H9 (cell line): ENCODE measurements around the gene ZNF217. TPM values are rescaled to one million over a fixed set of nuclear protein-coding genes. Genes with fewer than 3 reads are reported as not detected.
"Not testable (repeated sequence)": the region's sequence is repeated elsewhere in the genome, so short reads cannot be mapped to it uniquely, and the experiment has no call there.

Experiments
- DNase-seq: peaks from one replicate; pipeline ENCODE4 v3.0.0-alpha.2; 2017
- H2AFZ ChIP-seq: one replicate; pipeline ENCODE4 v1.6.1; 2013; ENCODE audit warnings: mild to moderate bottlenecking, low read length, control low read depth, moderate library complexity
- H2AK5ac ChIP-seq: 2 replicates; pipeline ENCODE4 v1.6.1; 2013; ENCODE audit warnings: low read length, control low read depth, mixed read lengths; ENCODE audit not compliant: insufficient read length
- H2BK120ac ChIP-seq: one replicate; pipeline ENCODE4 v1.6.1; 2013; ENCODE audit warnings: low read depth, mild to moderate bottlenecking, low read length, control low read depth, inconsistent platforms; ENCODE audit not compliant: poor library complexity, severe bottlenecking
- H2BK12ac ChIP-seq: 2 replicates; pipeline ENCODE4 v1.6.1; 2013; ENCODE audit warnings: low read length, control low read depth, mixed read lengths, low read depth; ENCODE audit not compliant: insufficient read length
- H2BK15ac ChIP-seq: 2 replicates; pipeline ENCODE4 v1.6.1; 2013; ENCODE audit warnings: low read depth, low read length, control low read depth
- H2BK20ac ChIP-seq: one replicate; pipeline ENCODE4 v1.6.1; 2013; ENCODE audit warnings: low read depth, mild to moderate bottlenecking, low read length, control low read depth, inconsistent platforms; ENCODE audit not compliant: poor library complexity, severe bottlenecking
- H2BK5ac ChIP-seq: 2 replicates; pipeline ENCODE4 v1.6.1; 2013; ENCODE audit warnings: low read length, control low read depth, mixed read lengths; ENCODE audit not compliant: insufficient read length
- H3K14ac ChIP-seq: 2 replicates; pipeline ENCODE4 v1.6.1; 2013; ENCODE audit warnings: low read length, control low read depth; ENCODE audit not compliant: insufficient read depth
- H3K18ac ChIP-seq: 2 replicates; pipeline ENCODE4 v1.6.1; 2013; ENCODE audit warnings: low read depth, mild to moderate bottlenecking, mixed read lengths, low read length, control low read depth; ENCODE audit not compliant: insufficient read length
- H3K23ac ChIP-seq: 2 replicates; pipeline ENCODE4 v1.6.1; 2013; ENCODE audit warnings: low read length, control low read depth, mixed read lengths, low read depth; ENCODE audit not compliant: insufficient read length
- H3K23me2 ChIP-seq: 2 replicates; pipeline ENCODE4 v1.6.1; 2013; ENCODE audit warnings: low read depth, mild to moderate bottlenecking, mixed read lengths, low read length, control low read depth; ENCODE audit not compliant: insufficient read length, poor library complexity, severe bottlenecking
- H3K27ac ChIP-seq: 2 replicates; pipeline ENCODE4 v1.5.1; 2013; ENCODE audit warnings: low read length, control low read depth, mixed read lengths, low read depth; ENCODE audit not compliant: insufficient read length
- H3K27me3 ChIP-seq: 2 replicates; pipeline ENCODE4 v1.6.1; 2013; ENCODE audit warnings: low read length, control low read depth, inconsistent platforms; ENCODE audit not compliant: insufficient read depth
- H3K4ac ChIP-seq: 2 replicates; pipeline ENCODE4 v1.6.1; 2013; ENCODE audit warnings: low read depth, mild to moderate bottlenecking, control low read depth, inconsistent platforms, low read length, moderate library complexity
- H3K4me1 ChIP-seq: 2 replicates; pipeline ENCODE4 v1.6.1; 2013; ENCODE audit warnings: low read length, control low read depth, inconsistent platforms; ENCODE audit not compliant: insufficient read depth
- H3K4me2 ChIP-seq: 2 replicates; pipeline ENCODE4 v1.6.1; 2013; ENCODE audit warnings: low read length, control low read depth, mixed read lengths; ENCODE audit not compliant: insufficient read length, insufficient read depth
- H3K56ac ChIP-seq: 2 replicates; pipeline ENCODE4 v1.6.1; 2013; ENCODE audit warnings: low read depth, mild to moderate bottlenecking, mixed read lengths, low read length, control low read depth; ENCODE audit not compliant: insufficient read length
- H3K79me1 ChIP-seq: 2 replicates; pipeline ENCODE4 v1.6.1; 2013; ENCODE audit warnings: low read depth, mild to moderate bottlenecking, moderate library complexity, low read length, control low read depth, inconsistent platforms; ENCODE audit not compliant: insufficient read depth, poor library complexity, severe bottlenecking
- H3K79me2 ChIP-seq: 2 replicates; pipeline ENCODE4 v1.6.1; 2013; ENCODE audit warnings: low read length, control low read depth, inconsistent platforms; ENCODE audit not compliant: insufficient read depth
- H3K9ac ChIP-seq: 2 replicates; pipeline ENCODE4 v1.6.1; 2013; ENCODE audit warnings: low read length, control low read depth, mixed read lengths; ENCODE audit not compliant: insufficient read length; ENCODE audit errors: extremely low read depth
- H3K9me3 ChIP-seq: one replicate; pipeline ENCODE4 v1.6.1; 2013; ENCODE audit warnings: low read depth, low read length, inconsistent platforms; ENCODE audit not compliant: control insufficient read depth
- H3T11ph ChIP-seq: one replicate; pipeline ENCODE4 v1.6.1; 2013; ENCODE audit warnings: mild to moderate bottlenecking, low read length, control low read depth, inconsistent platforms
- H4K20me1 ChIP-seq: one replicate; pipeline ENCODE4 v1.6.1; 2013; ENCODE audit not compliant: control insufficient read depth, insufficient read length, insufficient read depth
- H4K5ac ChIP-seq: 2 replicates; pipeline ENCODE4 v1.6.1; 2013; ENCODE audit warnings: low read depth, mild to moderate bottlenecking, mixed read lengths, low read length, control low read depth; ENCODE audit not compliant: insufficient read length
- H4K8ac ChIP-seq: replicated peaks from 2 replicates; pipeline ENCODE4 v1.6.1; 2013; ENCODE audit warnings: low read length, control low read depth, mixed read lengths, low read depth; ENCODE audit not compliant: insufficient read length
- H4K91ac ChIP-seq: 2 replicates; pipeline ENCODE4 v1.6.1; 2013; ENCODE audit warnings: low read depth, mild to moderate bottlenecking, moderate library complexity, mixed read lengths, low read length, control low read depth; ENCODE audit not compliant: insufficient read length
- H3K27ac Mint-ChIP-seq, 3 experiments: 2 replicates in 2 of 3; 3 replicates in 1 of 3; pipeline ENCODE4 v1.8.0; 2020 to 2021; ENCODE audit warnings: mixed read lengths in 3 of 3, mild to moderate bottlenecking in 1 of 3, moderate library complexity in 1 of 3
- H3K27me3 Mint-ChIP-seq: 2 replicates; pipeline ENCODE4 v1.8.0; 2021; ENCODE audit warnings: low read depth, mild to moderate bottlenecking, moderate library complexity, mixed read lengths
- H3K36me3 Mint-ChIP-seq, 3 experiments: 2 replicates in 2 of 3; 3 replicates in 1 of 3; pipeline ENCODE4 v1.8.0; 2020 to 2021; ENCODE audit warnings: low read depth in 3 of 3, mixed read lengths in 3 of 3; ENCODE audit not compliant: insufficient read depth in 1 of 3
- H3K4me1 Mint-ChIP-seq, 2 experiments: 2 replicates each; pipeline ENCODE4 v1.8.0; 2020; ENCODE audit warnings: mixed read lengths in 2 of 2
- H3K4me3 Mint-ChIP-seq, 2 experiments: 2 replicates in 1 of 2; 3 replicates in 1 of 2; pipeline ENCODE4 v1.8.0; 2020 to 2021; ENCODE audit warnings: mild to moderate bottlenecking in 2 of 2, mixed read lengths in 2 of 2, moderate library complexity in 1 of 2
- H3K9me3 Mint-ChIP-seq, 2 experiments: 2 replicates in 1 of 2; 3 replicates in 1 of 2; pipeline ENCODE4 v1.8.0; 2020; ENCODE audit warnings: mild to moderate bottlenecking in 2 of 2, mixed read lengths in 2 of 2, moderate library complexity in 1 of 2
- WGBS: extraction: QIAGEN DNeasy Blood & Tissue Kit; methylation state at CpG from one replicate; pipeline ENCODE4 v1.1.7; 2013; ENCODE audit warnings: missing lambda C conversion rate, low lambda C conversion rate, mixed read lengths; ENCODE audit not compliant: insufficient read length; ENCODE audit errors: extremely low coverage; 5-methylcytosine and 5-hydroxymethylcytosine counted together
- total RNA-seq: library from RNA; stranded (reverse); gene quantifications from 2 replicates; pipeline ENCODE4 v1.2.1, GENCODE V29; 2021

ZNF217 gene
- total RNA-seq, 1 experiment from 2014 or later = 82.8 TPM

DNA sequence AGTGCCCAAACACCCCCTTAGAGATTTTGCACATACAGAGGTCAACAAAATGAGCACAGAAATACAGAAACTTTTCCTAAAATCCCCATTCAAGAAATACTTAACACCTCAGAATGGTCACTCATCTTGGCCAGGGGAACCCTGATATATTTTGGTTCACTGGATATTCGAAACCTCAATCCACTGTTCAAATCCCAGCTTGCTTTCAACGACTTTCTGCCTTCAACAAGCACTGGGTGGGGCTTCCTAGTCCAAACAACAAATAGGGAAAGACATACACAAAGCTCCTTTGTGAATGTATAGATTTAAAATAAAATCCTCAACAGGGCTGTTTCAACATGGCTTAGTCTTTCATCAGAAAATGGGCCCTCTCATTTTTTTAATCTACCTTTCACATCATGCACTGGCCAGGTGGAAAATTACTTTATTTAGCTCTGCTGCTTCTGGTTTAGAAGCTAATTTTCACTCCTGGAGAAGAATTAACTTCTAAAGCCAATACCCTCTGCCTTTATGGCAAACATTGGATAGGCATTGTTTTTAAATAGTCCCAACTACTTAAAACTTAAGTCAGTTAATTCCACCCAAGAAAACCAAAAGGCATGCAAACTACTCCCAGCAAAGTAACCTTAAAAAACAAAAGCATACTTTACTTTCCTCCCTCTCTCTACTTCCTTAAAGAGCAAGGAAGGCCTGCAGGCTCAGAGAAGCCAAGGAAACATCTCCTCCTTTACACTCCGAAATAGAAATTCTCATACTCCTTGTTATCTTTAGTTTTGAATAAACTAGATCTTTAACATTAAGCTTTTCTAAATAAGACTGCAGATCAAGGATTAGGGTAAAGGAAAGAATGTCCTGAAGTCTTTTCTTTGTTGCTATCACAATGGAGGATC lies 9.7 kb downstream of the ZNF217 start:
- not testable (repeated sequence) for H3K56ac ChIP-seq, H4K20me1 ChIP-seq, H4K91ac ChIP-seq, DNase-seq, H4K5ac ChIP-seq, H3K4me2 ChIP-seq, H3K4me3 Mint-ChIP-seq, H3K14ac ChIP-seq, H3K27me3 Mint-ChIP-seq, H3K9me3 ChIP-seq, H3K9me3 Mint-ChIP-seq, H2AK5ac ChIP-seq, H3K4me1 ChIP-seq, H2AFZ ChIP-seq, H3T11ph ChIP-seq, H3K79me1 ChIP-seq, H3K4ac ChIP-seq, H3K27ac ChIP-seq, H2BK120ac ChIP-seq, H3K9ac ChIP-seq, H2BK15ac ChIP-seq, H2BK12ac ChIP-seq, H2BK5ac ChIP-seq, H4K8ac ChIP-seq, H3K23me2 ChIP-seq, H3K18ac ChIP-seq, H3K23ac ChIP-seq, H3K27me3 ChIP-seq, H2BK20ac ChIP-seq
- H3K79me2 ChIP-seq = peaks cover 49% of the 10 kb centered on the region
- Mint-ChIP-seq H3K36me3 (peaks cover 16 to 37% (median 32%) of the 10 kb centered on the region in 3 experiments), H3K4me1 (peaks cover 73 to 79% of the 10 kb centered on the region in 2 experiments), H3K27ac (peak overlapping the region; percentile 83 to 93 (median 93); a peak in 6 of 7 replicates)
- no CpG with 5 or more reads among the region's 3 CpGs for WGBS
